HepG2 (cell line): ENCODE measurements around the gene SERPINF2. TPM values are rescaled to one million over a fixed set of nuclear protein-coding genes. Genes with fewer than 3 reads are reported as not detected.
A peak's percentile ranks its signal among the peaks of the same experiment; 100 is the strongest.

Experiments
- BRD4 ChIP-seq: sonication (generic); formaldehyde crosslinking; IDR thresholded peaks from 2 replicates; pipeline ENCODE4 v1.4.0; 2020; ENCODE audit warnings: missing genetic modification reagents
- HMG20B ChIP-seq: conservative IDR thresholded peaks from 2 replicates; pipeline ENCODE4 v1.6.1; 2016; ENCODE audit warnings: missing genetic modification reagents, missing compliant biosample characterization
- KDM4B ChIP-seq: sonication (generic); formaldehyde crosslinking; IDR thresholded peaks from 2 replicates; pipeline ENCODE4 v1.4.0; 2020; ENCODE audit warnings: missing genetic modification reagents
- KLF11 ChIP-seq: IDR thresholded peaks from 2 replicates; pipeline ENCODE4 v1.6.1; 2016; ENCODE audit warnings: missing compliant biosample characterization
- LRRFIP1 ChIP-seq: sonication (generic); formaldehyde crosslinking; conservative IDR thresholded peaks from 2 replicates; pipeline ENCODE4 v1.4.0; 2020; ENCODE audit warnings: missing genetic modification reagents
- PLRG1 ChIP-seq: fragments of 450-650 bp; conservative IDR thresholded peaks from 2 replicates; pipeline ENCODE4 v1.6.1; 2016
- SOX5 ChIP-seq: IDR thresholded peaks from 2 replicates; pipeline ENCODE4 v1.6.1; 2016; ENCODE audit warnings: borderline replicate concordance
- SRF ChIP-seq: IDR thresholded peaks from 2 replicates; pipeline ENCODE4 v1.6.1; 2011; ENCODE audit warnings: mild to moderate bottlenecking, low read depth, low read length, moderate library complexity
- ZBTB40 ChIP-seq, 2 experiments: fragments of 450-650 bp in 1 of 2; sonication (generic) in 1 of 2; formaldehyde crosslinking in 1 of 2; IDR thresholded peaks; 2 replicates each; pipeline versions ENCODE4 v1.6.1 to v1.8.0; 2016 to 2022; ENCODE audit warnings: antibody characterized with exemption in 1 of 2, mild to moderate bottlenecking in 1 of 2, missing genetic modification reagents in 1 of 2
- ZFP62 ChIP-seq: sonication (generic); formaldehyde crosslinking; IDR thresholded peaks from 2 replicates; pipeline ENCODE4 v1.4.0; 2020; ENCODE audit warnings: missing genetic modification reagents
- ZNF552 ChIP-seq: sonication (generic); formaldehyde crosslinking; IDR thresholded peaks from 2 replicates; pipeline ENCODE4 v1.9.0; 2022; ENCODE audit warnings: missing genetic modification reagents, mild to moderate bottlenecking, borderline replicate concordance
- ZNF782 ChIP-seq: sonication (generic); formaldehyde crosslinking; IDR thresholded peaks from 2 replicates; pipeline ENCODE4 v1.4.0; 2020; ENCODE audit warnings: missing genetic modification reagents, mild to moderate bottlenecking, borderline replicate concordance
- polyA plus RNA-seq, 8 experiments: library from polyadenylated mRNA; depleted of rRNA in 3 of 8; stranded (reverse) in 7 of 8; unstranded in 1 of 8; fragments of >200 nt; fragmentation: Illumina TruSeq in 4 of 8; extraction: Trizol in 4 of 8; gene quantifications; 2 replicates each; pipeline versions ENCODE4 v1.2.1 to v1.2.3, GENCODE V29; 2011 to 2016; ENCODE audit warnings: low read depth in 4 of 8, missing spikeins in 1 of 8, mixed read lengths in 1 of 8; ENCODE audit not compliant: insufficient read depth in 1 of 8
- total RNA-seq, 5 experiments: library from RNA; depleted of rRNA; stranded (reverse); fragments of >200 nt; fragmentation: Illumina TruSeq; extraction: Trizol; gene quantifications; 2 replicates each; pipeline ENCODE4 v1.2.3, GENCODE V29; 2016; ENCODE audit warnings: low read depth in 1 of 5
- TF ChIP-seq, protein P1 (sequence below): sonication (generic); formaldehyde crosslinking; IDR thresholded peaks from 2 replicates; pipeline ENCODE4 v1.4.0; 2020; ENCODE audit warnings: missing genetic modification reagents, borderline replicate concordance

SERPINF2 gene
- total and polyA plus RNA-seq, 2 of the 13 experiments (the other 11 are each of a cell fraction or from before 2014, with no cell fraction given) = 309 to 548 TPM

DNA sequence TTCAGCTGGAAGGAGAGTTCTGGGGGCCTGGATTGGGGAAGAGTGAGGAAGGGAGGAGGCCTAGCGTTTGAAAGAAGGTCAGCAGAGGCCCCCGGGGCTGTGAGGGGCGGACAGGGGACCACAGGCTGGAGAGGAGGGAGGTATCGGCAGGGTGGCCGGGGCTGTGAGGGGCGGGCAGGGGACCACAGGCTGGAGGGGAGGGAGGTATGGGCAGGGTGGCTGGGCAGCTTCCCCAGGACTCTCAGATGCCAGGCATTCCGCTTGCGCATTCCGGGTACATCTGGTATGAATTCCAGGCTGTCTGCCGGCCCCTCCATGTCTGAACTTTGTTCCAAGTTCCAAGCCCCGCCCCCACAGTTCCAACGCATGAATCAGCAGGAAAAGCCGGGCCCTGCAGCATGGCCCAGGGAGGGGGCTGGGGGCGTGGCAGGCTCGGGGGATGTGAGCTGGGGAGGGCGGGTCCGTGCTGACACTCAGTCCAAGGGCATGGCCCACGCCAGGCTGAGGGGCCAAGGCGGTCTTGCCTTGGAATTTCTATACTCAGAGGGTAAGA lies 28.2 kb upstream of the SERPINF2 start (continued):
- TF ChIP-seq LRRFIP1 (CRISPR knock-in tag) (no peak), KDM4B (CRISPR knock-in tag) (0 out of 2 replicates have a peak, but pooled peaks have one; percentile 41), HMG20B (CRISPR knock-in tag) (no peak), BRD4 (CRISPR knock-in tag) (no peak), ZFP62 (CRISPR knock-in tag) (no peak), SRF (no peak), SOX5 (peak; percentile 60; the same call in 1 of the 2 replicates), ZNF782 (CRISPR knock-in tag) (no peak), KLF11 (CRISPR knock-in tag) (no peak), ZNF552 (CRISPR knock-in tag) (no peak), PLRG1 (no peak), ZBTB40 (IDR thresholded peaks at IDR 0.05) (no peak), ZBTB40 (CRISPR knock-in tag; IDR thresholded peaks at IDR 0.05) (no peak)
- TF ChIP-seq, protein P1, sequence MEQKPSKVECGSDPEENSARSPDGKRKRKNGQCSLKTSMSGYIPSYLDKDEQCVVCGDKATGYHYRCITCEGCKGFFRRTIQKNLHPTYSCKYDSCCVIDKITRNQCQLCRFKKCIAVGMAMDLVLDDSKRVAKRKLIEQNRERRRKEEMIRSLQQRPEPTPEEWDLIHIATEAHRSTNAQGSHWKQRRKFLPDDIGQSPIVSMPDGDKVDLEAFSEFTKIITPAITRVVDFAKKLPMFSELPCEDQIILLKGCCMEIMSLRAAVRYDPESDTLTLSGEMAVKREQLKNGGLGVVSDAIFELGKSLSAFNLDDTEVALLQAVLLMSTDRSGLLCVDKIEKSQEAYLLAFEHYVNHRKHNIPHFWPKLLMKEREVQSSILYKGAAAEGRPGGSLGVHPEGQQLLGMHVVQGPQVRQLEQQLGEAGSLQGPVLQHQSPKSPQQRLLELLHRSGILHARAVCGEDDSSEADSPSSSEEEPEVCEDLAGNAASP = 0 out of 2 replicates have a peak, but pooled peaks have one; percentile 46
